H9 (cell line): ENCODE data around the gene COA8. TPM values are rescaled to one million over a fixed set of nuclear protein-coding genes. Genes with fewer than 3 reads are reported as not detected.

Experiments used
- DNase-seq: peaks from one replicate; pipeline ENCODE4 v3.0.0-alpha.2; 2017
- H2AFZ ChIP-seq: one replicate; pipeline ENCODE4 v1.6.1; 2013; ENCODE audit warnings: mild to moderate bottlenecking, low read length, control low read depth, moderate library complexity
- H2AK5ac ChIP-seq: 2 replicates; pipeline ENCODE4 v1.6.1; 2013; ENCODE audit warnings: low read length, control low read depth, mixed read lengths; ENCODE audit not compliant: insufficient read length
- H2BK120ac ChIP-seq: one replicate; pipeline ENCODE4 v1.6.1; 2013; ENCODE audit warnings: low read depth, mild to moderate bottlenecking, low read length, control low read depth, inconsistent platforms; ENCODE audit not compliant: poor library complexity, severe bottlenecking
- H2BK12ac ChIP-seq: 2 replicates; pipeline ENCODE4 v1.6.1; 2013; ENCODE audit warnings: low read length, control low read depth, mixed read lengths, low read depth; ENCODE audit not compliant: insufficient read length
- H2BK15ac ChIP-seq: 2 replicates; pipeline ENCODE4 v1.6.1; 2013; ENCODE audit warnings: low read depth, low read length, control low read depth
- H2BK20ac ChIP-seq: one replicate; pipeline ENCODE4 v1.6.1; 2013; ENCODE audit warnings: low read depth, mild to moderate bottlenecking, low read length, control low read depth, inconsistent platforms; ENCODE audit not compliant: poor library complexity, severe bottlenecking
- H2BK5ac ChIP-seq: 2 replicates; pipeline ENCODE4 v1.6.1; 2013; ENCODE audit warnings: low read length, control low read depth, mixed read lengths; ENCODE audit not compliant: insufficient read length
- H3K14ac ChIP-seq: 2 replicates; pipeline ENCODE4 v1.6.1; 2013; ENCODE audit warnings: low read length, control low read depth; ENCODE audit not compliant: insufficient read depth
- H3K18ac ChIP-seq: 2 replicates; pipeline ENCODE4 v1.6.1; 2013; ENCODE audit warnings: low read depth, mild to moderate bottlenecking, mixed read lengths, low read length, control low read depth; ENCODE audit not compliant: insufficient read length
- H3K23ac ChIP-seq: 2 replicates; pipeline ENCODE4 v1.6.1; 2013; ENCODE audit warnings: low read length, control low read depth, mixed read lengths, low read depth; ENCODE audit not compliant: insufficient read length
- H3K23me2 ChIP-seq: 2 replicates; pipeline ENCODE4 v1.6.1; 2013; ENCODE audit warnings: low read depth, mild to moderate bottlenecking, mixed read lengths, low read length, control low read depth; ENCODE audit not compliant: insufficient read length, poor library complexity, severe bottlenecking
- H3K27ac ChIP-seq: 2 replicates; pipeline ENCODE4 v1.5.1; 2013; ENCODE audit warnings: low read length, control low read depth, mixed read lengths, low read depth; ENCODE audit not compliant: insufficient read length
- H3K27me3 ChIP-seq: 2 replicates; pipeline ENCODE4 v1.6.1; 2013; ENCODE audit warnings: low read length, control low read depth, inconsistent platforms; ENCODE audit not compliant: insufficient read depth
- H3K4ac ChIP-seq: 2 replicates; pipeline ENCODE4 v1.6.1; 2013; ENCODE audit warnings: low read depth, mild to moderate bottlenecking, control low read depth, inconsistent platforms, low read length, moderate library complexity
- H3K4me1 ChIP-seq: 2 replicates; pipeline ENCODE4 v1.6.1; 2013; ENCODE audit warnings: low read length, control low read depth, inconsistent platforms; ENCODE audit not compliant: insufficient read depth
- H3K4me2 ChIP-seq: 2 replicates; pipeline ENCODE4 v1.6.1; 2013; ENCODE audit warnings: low read length, control low read depth, mixed read lengths; ENCODE audit not compliant: insufficient read length, insufficient read depth
- H3K56ac ChIP-seq: 2 replicates; pipeline ENCODE4 v1.6.1; 2013; ENCODE audit warnings: low read depth, mild to moderate bottlenecking, mixed read lengths, low read length, control low read depth; ENCODE audit not compliant: insufficient read length
- H3K79me1 ChIP-seq: 2 replicates; pipeline ENCODE4 v1.6.1; 2013; ENCODE audit warnings: low read depth, mild to moderate bottlenecking, moderate library complexity, low read length, control low read depth, inconsistent platforms; ENCODE audit not compliant: insufficient read depth, poor library complexity, severe bottlenecking
- H3K79me2 ChIP-seq: 2 replicates; pipeline ENCODE4 v1.6.1; 2013; ENCODE audit warnings: low read length, control low read depth, inconsistent platforms; ENCODE audit not compliant: insufficient read depth
- H3K9ac ChIP-seq: 2 replicates; pipeline ENCODE4 v1.6.1; 2013; ENCODE audit warnings: low read length, control low read depth, mixed read lengths; ENCODE audit not compliant: insufficient read length; ENCODE audit errors: extremely low read depth
- H3K9me3 ChIP-seq: one replicate; pipeline ENCODE4 v1.6.1; 2013; ENCODE audit warnings: low read depth, low read length, inconsistent platforms; ENCODE audit not compliant: control insufficient read depth
- H3T11ph ChIP-seq: one replicate; pipeline ENCODE4 v1.6.1; 2013; ENCODE audit warnings: mild to moderate bottlenecking, low read length, control low read depth, inconsistent platforms
- H4K20me1 ChIP-seq: one replicate; pipeline ENCODE4 v1.6.1; 2013; ENCODE audit not compliant: control insufficient read depth, insufficient read length, insufficient read depth
- H4K5ac ChIP-seq: 2 replicates; pipeline ENCODE4 v1.6.1; 2013; ENCODE audit warnings: low read depth, mild to moderate bottlenecking, mixed read lengths, low read length, control low read depth; ENCODE audit not compliant: insufficient read length
- H4K8ac ChIP-seq: replicated peaks from 2 replicates; pipeline ENCODE4 v1.6.1; 2013; ENCODE audit warnings: low read length, control low read depth, mixed read lengths, low read depth; ENCODE audit not compliant: insufficient read length
- H4K91ac ChIP-seq: 2 replicates; pipeline ENCODE4 v1.6.1; 2013; ENCODE audit warnings: low read depth, mild to moderate bottlenecking, moderate library complexity, mixed read lengths, low read length, control low read depth; ENCODE audit not compliant: insufficient read length
- H3K27ac Mint-ChIP-seq, 3 experiments: 2 replicates in 2 of 3; 3 replicates in 1 of 3; pipeline ENCODE4 v1.8.0; 2020 to 2021; ENCODE audit warnings: mixed read lengths in 3 of 3, mild to moderate bottlenecking in 1 of 3, moderate library complexity in 1 of 3
- H3K27me3 Mint-ChIP-seq: 2 replicates; pipeline ENCODE4 v1.8.0; 2021; ENCODE audit warnings: low read depth, mild to moderate bottlenecking, moderate library complexity, mixed read lengths
- H3K36me3 Mint-ChIP-seq, 3 experiments: 2 replicates in 2 of 3; 3 replicates in 1 of 3; pipeline ENCODE4 v1.8.0; 2020 to 2021; ENCODE audit warnings: low read depth in 3 of 3, mixed read lengths in 3 of 3; ENCODE audit not compliant: insufficient read depth in 1 of 3
- H3K4me1 Mint-ChIP-seq, 2 experiments: 2 replicates each; pipeline ENCODE4 v1.8.0; 2020; ENCODE audit warnings: mixed read lengths in 2 of 2
- H3K4me3 Mint-ChIP-seq, 2 experiments: 2 replicates in 1 of 2; 3 replicates in 1 of 2; pipeline ENCODE4 v1.8.0; 2020 to 2021; ENCODE audit warnings: mild to moderate bottlenecking in 2 of 2, mixed read lengths in 2 of 2, moderate library complexity in 1 of 2
- H3K9me3 Mint-ChIP-seq, 2 experiments: 2 replicates in 1 of 2; 3 replicates in 1 of 2; pipeline ENCODE4 v1.8.0; 2020; ENCODE audit warnings: mild to moderate bottlenecking in 2 of 2, mixed read lengths in 2 of 2, moderate library complexity in 1 of 2
- WGBS: extraction: QIAGEN DNeasy Blood & Tissue Kit; methylation state at CpG from one replicate; pipeline ENCODE4 v1.1.7; 2013; ENCODE audit warnings: missing lambda C conversion rate, low lambda C conversion rate, mixed read lengths; ENCODE audit not compliant: insufficient read length; ENCODE audit errors: extremely low coverage; 5-methylcytosine and 5-hydroxymethylcytosine counted together
- total RNA-seq: library from RNA; stranded (reverse); gene quantifications from 2 replicates; pipeline ENCODE4 v1.2.1, GENCODE V29; 2021
- TF ChIP-seq, protein P1 (sequence below): fragments of 200-600 bp; sonication (generic); conservative IDR thresholded peaks from 3 replicates; pipeline ENCODE4 v1.8.0; 2021; ENCODE audit warnings: antibody characterized with exemption, mild to moderate bottlenecking

The COA8 gene
- total RNA-seq, 1 experiment from 2014 or later, result 45.5 TPM

DNA sequence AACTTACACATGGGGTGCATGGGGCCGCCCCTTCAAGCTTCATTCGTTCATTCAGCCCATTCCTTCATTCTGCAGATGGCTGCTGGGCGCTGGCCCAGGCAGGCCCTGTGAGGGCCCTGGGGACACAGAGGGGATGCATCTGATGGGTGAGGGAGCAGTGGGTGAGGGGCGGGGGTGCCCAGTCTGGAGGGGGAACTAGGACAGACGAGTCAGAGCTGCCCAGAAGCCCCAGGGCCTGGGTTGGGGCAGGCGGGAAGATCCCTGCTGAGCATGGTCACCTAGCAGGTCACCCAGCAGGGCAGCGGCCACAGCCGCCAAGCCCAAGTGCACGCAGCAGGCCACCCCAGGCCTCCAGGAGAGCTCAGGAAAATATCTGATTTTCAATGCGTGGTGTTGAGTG, 19.6 kb upstream of the COA8 start:
- no peak overlapping the region for H2BK20ac ChIP-seq
- no peak overlapping the region for H3K27ac ChIP-seq
- H3T11ph ChIP-seq, result no peak overlapping the region
- Mint-ChIP-seq H3K4me3 (peak overlapping the region in 1 of 2 experiments; percentile 21; a peak in 1 of 5 replicates), H3K4me1 (peaks cover 12 to 26% of the 10 kb centered on the region in 2 experiments), H3K27me3 (peaks cover 9% of the 10 kb centered on the region), H3K27ac (peak overlapping the region in 2 of 3 experiments; percentile 55 to 85; a peak in 3 of 7 replicates), H3K36me3 (no peaks in the 10 kb centered on the region), H3K9me3 (no peaks in the 10 kb centered on the region)
- no peaks in the 10 kb centered on the region for H4K20me1 ChIP-seq
- H3K9ac ChIP-seq, result no peak overlapping the region
- H3K27me3 ChIP-seq, result no peaks in the 10 kb centered on the region
- H2BK15ac ChIP-seq, result no peak overlapping the region
- no peaks in the 10 kb centered on the region for H3K79me1 ChIP-seq
- H4K5ac ChIP-seq, result no peak overlapping the region
- peak overlapping the region; percentile 31 for H3K18ac ChIP-seq
- no peaks in the 10 kb centered on the region; the same call in 1 of the 2 replicates for H3K4me1 ChIP-seq
- H3K23me2 ChIP-seq, result peaks cover 4% of the 10 kb centered on the region
- no peak overlapping the region for H3K23ac ChIP-seq
- H3K9me3 ChIP-seq, result no peaks in the 10 kb centered on the region
- DNase-seq, result no peak
- H2AFZ ChIP-seq, result no peak overlapping the region
- H3K14ac ChIP-seq, result peak overlapping the region; percentile 37; the same call in 1 of the 2 replicates
- no peak overlapping the region for H3K56ac ChIP-seq
- no CpG with 5 or more reads among the region's 10 CpGs for WGBS
- no peak overlapping the region for H2AK5ac ChIP-seq
- no peak overlapping the region for H2BK120ac ChIP-seq
- H2BK5ac ChIP-seq, result no peak overlapping the region
- H4K8ac ChIP-seq, result no peak overlapping the region
- H3K4ac ChIP-seq, result peak overlapping the region; percentile 3; the same call in 1 of the 2 replicates
- H4K91ac ChIP-seq, result peak overlapping the region; percentile 6
- no peak overlapping the region for H2BK12ac ChIP-seq
- H3K79me2 ChIP-seq, result no peaks in the 10 kb centered on the region
- H3K4me2 ChIP-seq, result no peak overlapping the region
- TF ChIP-seq, protein P1, sequence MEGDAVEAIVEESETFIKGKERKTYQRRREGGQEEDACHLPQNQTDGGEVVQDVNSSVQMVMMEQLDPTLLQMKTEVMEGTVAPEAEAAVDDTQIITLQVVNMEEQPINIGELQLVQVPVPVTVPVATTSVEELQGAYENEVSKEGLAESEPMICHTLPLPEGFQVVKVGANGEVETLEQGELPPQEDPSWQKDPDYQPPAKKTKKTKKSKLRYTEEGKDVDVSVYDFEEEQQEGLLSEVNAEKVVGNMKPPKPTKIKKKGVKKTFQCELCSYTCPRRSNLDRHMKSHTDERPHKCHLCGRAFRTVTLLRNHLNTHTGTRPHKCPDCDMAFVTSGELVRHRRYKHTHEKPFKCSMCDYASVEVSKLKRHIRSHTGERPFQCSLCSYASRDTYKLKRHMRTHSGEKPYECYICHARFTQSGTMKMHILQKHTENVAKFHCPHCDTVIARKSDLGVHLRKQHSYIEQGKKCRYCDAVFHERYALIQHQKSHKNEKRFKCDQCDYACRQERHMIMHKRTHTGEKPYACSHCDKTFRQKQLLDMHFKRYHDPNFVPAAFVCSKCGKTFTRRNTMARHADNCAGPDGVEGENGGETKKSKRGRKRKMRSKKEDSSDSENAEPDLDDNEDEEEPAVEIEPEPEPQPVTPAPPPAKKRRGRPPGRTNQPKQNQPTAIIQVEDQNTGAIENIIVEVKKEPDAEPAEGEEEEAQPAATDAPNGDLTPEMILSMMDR, result no peak
